Osteoblast (primary cell): ENCODE results near the gene SHISA5. TPM values are rescaled to one million over a fixed set of nuclear protein-coding genes. Genes with fewer than 3 reads are reported as not detected.
"Not testable (repeated sequence)": the region's sequence is repeated elsewhere in the genome, so short reads cannot be mapped to it uniquely, and the experiment has no call there.

Experiments used
- DNase-seq: peaks from one replicate; pipeline ENCODE4 v3.0.0; 2011; ENCODE audit warnings: low spot score, mixed read lengths; ENCODE audit not compliant: insufficient read length; ENCODE audit errors: missing footprints
- H2AFZ ChIP-seq: 2 replicates; pipeline ENCODE4 v1.6.0; 2011; ENCODE audit warnings: mild to moderate bottlenecking, low read length
- H3K27ac ChIP-seq: 2 replicates; pipeline ENCODE4 v1.5.1; 2011; ENCODE audit warnings: mild to moderate bottlenecking, low read depth, low read length, moderate library complexity
- H3K27me3 ChIP-seq: 2 replicates; pipeline ENCODE4 v1.6.0; 2012; ENCODE audit warnings: mild to moderate bottlenecking, control low read depth, inconsistent platforms, low read length, moderate library complexity; ENCODE audit not compliant: insufficient read depth
- H3K36me3 ChIP-seq: 2 replicates; pipeline ENCODE4 v1.5.1; 2011; ENCODE audit warnings: mild to moderate bottlenecking, low read length, control low read depth, moderate library complexity; ENCODE audit not compliant: insufficient read depth
- H3K4me1 ChIP-seq: 2 replicates; pipeline ENCODE4 v1.5.1; 2011; ENCODE audit warnings: mild to moderate bottlenecking, low read length, control low read depth, moderate library complexity; ENCODE audit not compliant: insufficient read depth
- H3K4me2 ChIP-seq: 2 replicates; pipeline ENCODE4 v1.6.0; 2011; ENCODE audit warnings: mild to moderate bottlenecking, low read length; ENCODE audit not compliant: insufficient read depth
- H3K4me3 ChIP-seq: fragments of 200-600 bp; sonication (generic); 3 replicates; pipeline ENCODE4 v1.5.1; 2012; ENCODE audit warnings: mild to moderate bottlenecking, low read length, inconsistent platforms; ENCODE audit not compliant: insufficient read depth
- H3K79me2 ChIP-seq: 2 replicates; pipeline ENCODE4 v1.6.0; 2012; ENCODE audit warnings: mild to moderate bottlenecking, low read length, control low read depth, inconsistent platforms; ENCODE audit not compliant: insufficient read depth
- H3K9me3 ChIP-seq: 2 replicates; pipeline ENCODE4 v1.5.1; 2011; ENCODE audit warnings: low read depth, low read length, control low read depth
- H4K20me1 ChIP-seq: 2 replicates; pipeline ENCODE4 v1.6.0; 2012; ENCODE audit warnings: mild to moderate bottlenecking, low read length, control low read depth; ENCODE audit not compliant: insufficient read depth
- CTCF ChIP-seq: IDR thresholded peaks from 2 replicates; pipeline ENCODE4 v1.5.1; 2011; ENCODE audit warnings: mild to moderate bottlenecking, low read depth, low read length, moderate library complexity; ENCODE audit errors: extremely low read depth
- total RNA-seq: library from RNA; depleted of rRNA; stranded (reverse); fragments of >200 nt; gene quantifications from 2 replicates; pipeline ENCODE4 v1.2.3, GENCODE V29; 2012

The SHISA5 gene
- total RNA-seq, 1 donor, result 105 TPM

- no peaks in the 10 kb centered on the region for H3K4me1 ChIP-seq
- no peaks in the 10 kb centered on the region for H4K20me1 ChIP-seq
- DNase-seq, result no peak
- no peak overlapping the region for H3K4me3 ChIP-seq
- H3K27ac ChIP-seq, result no peak overlapping the region
- no peaks in the 10 kb centered on the region for H3K27me3 ChIP-seq
- TF ChIP-seq CTCF, result no peak
- no peak overlapping the region for H2AFZ ChIP-seq
- no peaks in the 10 kb centered on the region for H3K9me3 ChIP-seq
- no peaks in the 10 kb centered on the region for H3K79me2 ChIP-seq
- H3K36me3 ChIP-seq, result peaks cover 6% of the 10 kb centered on the region
- H3K4me2 ChIP-seq, result no peak overlapping the region
Observed at GRCh38 chr3:48486952-48487351, 17.0 kb downstream of the SHISA5 start.

DNA sequence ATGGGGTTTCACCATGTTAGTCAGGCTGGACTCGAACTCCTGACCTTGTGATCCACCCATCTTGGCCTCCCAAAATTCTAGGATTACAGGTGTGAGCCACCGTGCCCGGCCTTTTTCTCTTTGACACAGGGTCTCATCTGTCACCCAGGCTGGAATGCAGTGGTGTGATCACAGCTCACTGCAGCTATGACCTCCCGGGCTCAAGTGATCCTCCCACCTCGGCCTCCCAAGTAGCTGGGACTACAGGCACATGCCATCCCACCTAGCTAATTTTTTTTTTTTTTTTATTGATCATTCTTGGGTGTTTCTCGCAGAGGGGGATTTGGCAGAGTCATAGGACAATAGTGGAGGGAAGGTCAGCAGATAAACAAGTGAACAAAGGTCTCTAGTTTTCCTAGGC is 21.2 kb downstream of the SHISA5 start:
- not testable (repeated sequence) for H3K27me3 ChIP-seq, DNase-seq, H3K4me1 ChIP-seq, H3K27ac ChIP-seq, H3K4me3 ChIP-seq, H3K4me2 ChIP-seq, H2AFZ ChIP-seq, H3K9me3 ChIP-seq, H3K36me3 ChIP-seq, H4K20me1 ChIP-seq, H3K79me2 ChIP-seq

- not testable (repeated sequence) for DNase-seq, H3K4me2 ChIP-seq, H3K27ac ChIP-seq, H3K9me3 ChIP-seq, H3K4me3 ChIP-seq, H3K79me2 ChIP-seq, H3K36me3 ChIP-seq, H3K27me3 ChIP-seq, H4K20me1 ChIP-seq, H3K4me1 ChIP-seq, H2AFZ ChIP-seq
Observed at GRCh38 chr3:48480891-48481290, 23.1 kb downstream of the SHISA5 start.

DNA sequence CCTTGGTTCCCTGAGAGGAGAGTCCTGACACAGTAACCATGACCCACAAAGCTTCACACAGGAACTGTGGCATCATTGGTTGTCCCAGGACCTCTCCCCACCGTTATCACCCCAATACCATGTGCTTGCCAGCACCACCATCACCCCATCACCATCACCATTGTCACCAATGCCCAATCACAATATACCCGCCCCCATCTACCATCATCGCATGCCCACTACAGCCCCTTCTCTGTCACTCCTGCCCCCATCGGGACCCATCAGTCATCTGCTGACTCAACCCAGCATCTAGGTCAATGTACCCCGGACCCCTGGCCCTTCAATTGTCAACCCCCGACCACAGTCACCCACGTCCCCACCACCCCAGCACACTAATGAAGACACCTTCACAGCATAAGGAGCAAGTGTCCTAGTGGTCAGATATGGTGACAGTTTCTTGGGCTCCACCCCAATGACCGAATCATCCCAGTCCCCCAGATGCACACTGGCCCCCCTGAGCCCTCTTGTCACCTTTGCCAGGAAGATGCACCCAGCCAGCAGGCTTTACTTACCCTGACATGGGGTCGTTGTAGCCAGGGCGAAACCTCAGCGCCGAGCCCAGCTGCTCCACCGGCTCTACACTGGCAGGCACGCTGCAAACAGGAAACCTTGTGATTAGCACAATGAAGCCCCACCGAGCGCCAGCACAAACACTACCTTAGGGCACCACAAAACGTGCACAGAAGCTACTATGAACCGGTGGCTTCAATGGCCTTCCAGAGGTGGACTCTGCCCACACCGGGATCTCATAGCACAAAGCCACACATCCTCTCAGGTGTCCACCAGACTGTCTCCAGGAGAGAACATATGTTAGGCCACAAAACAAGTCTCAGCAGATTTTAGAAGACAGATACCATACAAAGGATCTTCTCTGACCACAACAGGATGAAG is 25.1 kb downstream of the SHISA5 start:
- no peaks in the 10 kb centered on the region for H3K4me1 ChIP-seq
- no peak overlapping the region for H3K4me2 ChIP-seq
- no peak for TF ChIP-seq CTCF
- no peaks in the 10 kb centered on the region for H3K27me3 ChIP-seq
- no peak for DNase-seq
- no peaks in the 10 kb centered on the region for H3K9me3 ChIP-seq
- no peak overlapping the region for H3K4me3 ChIP-seq
- H3K36me3 ChIP-seq, result peaks cover 6% of the 10 kb centered on the region
- H2AFZ ChIP-seq, result no peak overlapping the region
- H3K79me2 ChIP-seq, result no peaks in the 10 kb centered on the region
- no peaks in the 10 kb centered on the region for H4K20me1 ChIP-seq
- H3K27ac ChIP-seq, result no peak overlapping the region

- Histone ChIP-seq H3K4me2 (no peak overlapping the region), H2AFZ (no peak overlapping the region), H3K36me3 (peaks cover 6% of the 10 kb centered on the region), H3K9me3 (no peaks in the 10 kb centered on the region), H3K27ac (no peak overlapping the region), H3K27me3 (no peaks in the 10 kb centered on the region), H4K20me1 (no peaks in the 10 kb centered on the region), H3K79me2 (no peaks in the 10 kb centered on the region), H3K4me3 (no peak overlapping the region), H3K4me1 (peaks cover 5% of the 10 kb centered on the region)
- TF ChIP-seq CTCF, result no peak
- no peak for DNase-seq
Observed at GRCh38 chr3:48477959-48478520, 25.9 kb downstream of the SHISA5 start.
